Tibial artery (tissue), 4 donors: ENCODE data around the gene OR10G7.

ENCODE experiments used
- DNase-seq, 2 donors: peaks; one replicate each; pipeline ENCODE4 v3.0.0-alpha.2; 2019
- H3K27ac ChIP-seq, 2 donors: fragments of 200-600 bp; sonication (generic) in 1 of 2; 1 replicate in 1 of 2; 2 replicates in 1 of 2; pipeline ENCODE4 v1.5.1; 2018 to 2019; ENCODE audit warnings: mild to moderate bottlenecking in 1 of 2
- H3K27me3 ChIP-seq, 2 donors: fragments of 200-600 bp; sonication (generic) in 1 of 2; one replicate each; pipeline versions ENCODE4 v1.5.1 to v1.6.0; 2016 to 2019
- H3K36me3 ChIP-seq, 3 donors: fragments of 200-600 bp; sonication (generic) in 2 of 3; one replicate each; pipeline ENCODE4 v1.5.1; 2016 to 2019; ENCODE audit warnings: mild to moderate bottlenecking in 2 of 3
- H3K4me1 ChIP-seq, 4 donors: fragments of 200-600 bp; sonication (generic) in 2 of 4; 1 replicate in 3 of 4; 2 replicates in 1 of 4; pipeline ENCODE4 v1.5.1; 2016 to 2019
- H3K4me3 ChIP-seq, 2 donors: fragments of 200-600 bp; sonication (generic) in 1 of 2; 1 replicate in 1 of 2; 2 replicates in 1 of 2; pipeline ENCODE4 v1.5.1; 2018 to 2019; ENCODE audit warnings: mild to moderate bottlenecking in 2 of 2
- H3K9me3 ChIP-seq, 3 donors: fragments of 200-600 bp; sonication (generic) in 1 of 3; one replicate each; pipeline ENCODE4 v1.5.1; 2016 to 2019
- CTCF ChIP-seq, 2 experiments: fragments of 200-600 bp in 1 of 2; fragments of 450-650 bp in 1 of 2; IDR thresholded peaks; one replicate each; pipeline ENCODE4 v1.5.1; 2017 to 2019; ENCODE audit warnings: antibody characterized with exemption in 2 of 2, mild to moderate bottlenecking in 1 of 2, moderate library complexity in 1 of 2
- intact Hi-C: fragments of 100-400 bp; cut with DNase I; formaldehyde crosslinking; loops from one replicate; pipeline ENCODE4 v1.15.0; 2023; ENCODE audit warnings: low total_unique reads

OR10G7 gene

GRCh38 chr11:124075492-124075840 is 34.3 kb upstream of the OR10G7 start:
- Histone ChIP-seq H3K27me3 (peaks cover 0 to 15% of the 10 kb centered on the region in 2 donors), H3K27ac (no peak overlapping the region), H3K4me1 (peaks cover 0 to 18% (median 5%) of the 10 kb centered on the region in 4 donors), H3K9me3 (no peaks in the 10 kb centered on the region), H3K36me3 (no peaks in the 10 kb centered on the region), H3K4me3 (no peak overlapping the region)
- TF ChIP-seq CTCF (IDR thresholded peaks at IDR 0.05) = no peak
- intact Hi-C loops = loop anchor here (10.0 kb wide), 1 partner anchor 509 kb away; no protein-coding TSS in a partner anchor
- DNase-seq = no peak

GRCh38 chr11:124074554-124074953 is 33.4 kb upstream of the OR10G7 start:
- Histone ChIP-seq H3K9me3 (no peaks in the 10 kb centered on the region), H3K27ac (no peak overlapping the region), H3K4me3 (no peak overlapping the region), H3K27me3 (peaks cover 0 to 24% of the 10 kb centered on the region in 2 donors), H3K4me1 (peaks cover 0 to 20% (median 6%) of the 10 kb centered on the region in 4 donors), H3K36me3 (no peaks in the 10 kb centered on the region)
- TF ChIP-seq CTCF (IDR thresholded peaks at IDR 0.05) = no peak
- no peak for DNase-seq
- intact Hi-C loops = loop anchor here (10.0 kb wide), 1 partner anchor 510 kb away; no protein-coding TSS in a partner anchor

- Histone ChIP-seq H3K4me3 (no peak overlapping the region), H3K4me1 (peaks cover 0 to 24% (median 7%) of the 10 kb centered on the region in 4 donors), H3K9me3 (no peaks in the 10 kb centered on the region), H3K27me3 (peaks cover 0 to 28% of the 10 kb centered on the region in 2 donors), H3K36me3 (no peaks in the 10 kb centered on the region), H3K27ac (no peak overlapping the region)
- no peak for DNase-seq
- intact Hi-C loops = loop anchor here (10.0 kb wide), 1 partner anchor 513 kb away; no protein-coding TSS in a partner anchor
- TF ChIP-seq CTCF (IDR thresholded peaks at IDR 0.05) = no peak
These were observed 31.0 kb upstream of the OR10G7 start for GRCh38 chr11:124072147-124072546.

GRCh38 chr11:124071623-124071948 is 30.5 kb upstream of the OR10G7 start:
- Histone ChIP-seq H3K4me3 (no peak overlapping the region), H3K36me3 (no peaks in the 10 kb centered on the region), H3K27ac (no peak overlapping the region), H3K9me3 (no peaks in the 10 kb centered on the region), H3K4me1 (peaks cover 0 to 22% (median 7%) of the 10 kb centered on the region in 4 donors), H3K27me3 (peaks cover 0 to 26% of the 10 kb centered on the region in 2 donors)
- intact Hi-C loops = loop anchor here (10.0 kb wide), 1 partner anchor 513 kb away; no protein-coding TSS in a partner anchor
- no peak for TF ChIP-seq CTCF (IDR thresholded peaks at IDR 0.05)
- DNase-seq = no peak

- no peaks in the 10 kb centered on the region for H3K36me3 ChIP-seq
- TF ChIP-seq CTCF (IDR thresholded peaks at IDR 0.05) = peak; percentile 70 to 74
- H3K27ac ChIP-seq = no peak overlapping the region
- peaks cover 0 to 23% of the 10 kb centered on the region in 2 donors for H3K27me3 ChIP-seq
- DNase-seq = peak; percentile 50 to 80
- H3K4me1 ChIP-seq = peaks cover 0 to 17% (median 5%) of the 10 kb centered on the region in 4 donors
- H3K9me3 ChIP-seq = no peaks in the 10 kb centered on the region
- intact Hi-C loops = loop anchor here (10.0 kb wide), 1 partner anchor 514 kb away; no protein-coding TSS in a partner anchor
- H3K4me3 ChIP-seq = no peak overlapping the region
These were observed 29.9 kb upstream of the OR10G7 start for GRCh38 chr11:124070915-124071622.
